Brain microvascular endothelial cell (primary cell): ENCODE measurements around the gene SGO1.

Experiments
- DNase-seq: peaks from one replicate; pipeline ENCODE4 v3.0.0-alpha.2; 2020
- H3K27ac ChIP-seq: fragments of 250-450 bp; sonication (Bioruptor Pico); 2 replicates; pipeline ENCODE4 v1.5.1; 2020; ENCODE audit warnings: mild to moderate bottlenecking, moderate library complexity
- H3K27me3 ChIP-seq: fragments of 250-450 bp; sonication (Bioruptor Pico); replicated peaks from 2 replicates; pipeline ENCODE4 v1.5.1; 2020; ENCODE audit warnings: mild to moderate bottlenecking
- H3K36me3 ChIP-seq: fragments of 250-450 bp; sonication (Bioruptor Pico); replicated peaks from 2 replicates; pipeline ENCODE4 v1.5.1; 2020; ENCODE audit warnings: mild to moderate bottlenecking
- H3K4me3 ChIP-seq: 2 replicates; pipeline ENCODE4 v1.5.1; 2011; ENCODE audit warnings: low read depth, mild to moderate bottlenecking, control low read depth, low read length, moderate library complexity
- in situ Hi-C: cut with HindIII; loops from 2 replicates; pipeline ENCODE4 v1.10.0; 2017; ENCODE audit warnings: low sequenced_read_pairs, low pct_ligation_motif_present
- TF ChIP-seq, protein P1 (sequence below): IDR thresholded peaks from 2 replicates; pipeline ENCODE4 v1.5.1; 2011; ENCODE audit warnings: low read depth, mild to moderate bottlenecking, moderate library complexity, low read length, control low read depth, inconsistent platforms; ENCODE audit errors: missing control alignments

Gene SGO1

DNA sequence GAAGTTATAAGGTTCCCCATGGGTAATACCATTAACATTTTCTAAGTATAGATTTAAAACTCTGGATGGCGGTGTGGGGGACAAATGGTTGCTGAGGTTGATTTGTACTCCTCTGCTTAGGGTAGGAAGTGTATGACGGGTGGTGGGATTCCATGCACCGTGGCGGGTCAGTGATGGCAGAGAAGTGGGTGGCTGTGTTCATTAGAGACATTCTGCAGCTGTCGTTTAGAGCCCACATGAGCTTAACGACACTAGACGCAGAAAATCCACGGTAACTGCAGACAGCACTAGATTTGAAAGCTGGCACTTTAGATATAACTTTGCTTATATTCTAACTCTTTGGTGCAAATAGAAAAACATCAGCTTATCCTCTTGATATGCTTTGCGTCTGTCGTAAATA lies 37.5 kb downstream of the SGO1 start:
- DNase-seq = no peak
- in situ Hi-C loops = no loop called here
- H3K36me3 ChIP-seq = no peaks in the 10 kb centered on the region

DNA sequence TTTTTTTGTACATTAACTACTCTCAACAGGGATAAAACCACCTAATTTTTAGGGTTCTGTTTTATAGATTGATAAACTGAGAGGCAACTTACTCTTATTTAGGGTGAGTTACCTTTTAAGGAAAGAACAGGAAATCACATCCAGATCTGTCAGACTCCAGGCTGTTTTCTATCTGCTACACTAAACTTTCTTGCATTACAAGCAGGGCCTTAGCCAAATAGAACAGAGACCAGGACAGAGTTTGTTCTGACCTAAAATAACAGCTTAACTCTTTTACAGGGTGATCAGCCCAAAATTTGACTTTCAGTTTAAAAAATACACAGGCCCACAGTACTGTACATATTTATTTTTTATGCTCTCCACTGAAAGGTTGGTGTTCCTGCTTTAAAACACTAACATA lies 38.6 kb downstream of the SGO1 start:
- Histone ChIP-seq H3K36me3 (no peaks in the 10 kb centered on the region), H3K27ac (no peak overlapping the region), H3K4me3 (no peak overlapping the region), H3K27me3 (no peaks in the 10 kb centered on the region)
- in situ Hi-C loops = no loop called here
- no peak for DNase-seq
- TF ChIP-seq, protein P1, sequence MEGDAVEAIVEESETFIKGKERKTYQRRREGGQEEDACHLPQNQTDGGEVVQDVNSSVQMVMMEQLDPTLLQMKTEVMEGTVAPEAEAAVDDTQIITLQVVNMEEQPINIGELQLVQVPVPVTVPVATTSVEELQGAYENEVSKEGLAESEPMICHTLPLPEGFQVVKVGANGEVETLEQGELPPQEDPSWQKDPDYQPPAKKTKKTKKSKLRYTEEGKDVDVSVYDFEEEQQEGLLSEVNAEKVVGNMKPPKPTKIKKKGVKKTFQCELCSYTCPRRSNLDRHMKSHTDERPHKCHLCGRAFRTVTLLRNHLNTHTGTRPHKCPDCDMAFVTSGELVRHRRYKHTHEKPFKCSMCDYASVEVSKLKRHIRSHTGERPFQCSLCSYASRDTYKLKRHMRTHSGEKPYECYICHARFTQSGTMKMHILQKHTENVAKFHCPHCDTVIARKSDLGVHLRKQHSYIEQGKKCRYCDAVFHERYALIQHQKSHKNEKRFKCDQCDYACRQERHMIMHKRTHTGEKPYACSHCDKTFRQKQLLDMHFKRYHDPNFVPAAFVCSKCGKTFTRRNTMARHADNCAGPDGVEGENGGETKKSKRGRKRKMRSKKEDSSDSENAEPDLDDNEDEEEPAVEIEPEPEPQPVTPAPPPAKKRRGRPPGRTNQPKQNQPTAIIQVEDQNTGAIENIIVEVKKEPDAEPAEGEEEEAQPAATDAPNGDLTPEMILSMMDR = no peak

More for the DNA sequence above, 37.5 kb downstream of the SGO1 start:
- Histone ChIP-seq H3K27me3 (no peaks in the 10 kb centered on the region), H3K4me3 (no peak overlapping the region), H3K27ac (no peak overlapping the region)
- TF ChIP-seq, protein P1 = no peak

DNA sequence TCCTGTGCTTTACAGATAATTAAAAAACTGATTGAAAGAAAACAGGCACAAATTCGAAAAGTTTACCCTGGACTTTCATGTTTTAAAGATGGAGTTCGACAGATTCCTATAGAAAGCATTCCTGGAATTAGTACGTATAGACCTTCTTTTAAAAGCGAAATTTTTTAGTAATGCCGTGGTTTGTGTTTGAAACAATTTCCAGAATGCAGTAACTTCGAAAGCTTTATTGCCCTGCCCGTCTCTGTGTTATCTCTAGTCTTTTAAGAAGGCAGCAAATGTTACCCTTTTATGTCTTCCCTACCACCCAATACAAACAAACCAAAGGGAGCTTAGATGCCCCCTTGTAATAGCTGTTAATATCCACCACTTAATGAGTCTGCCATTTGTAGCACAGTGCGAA lies 39.7 kb downstream of the SGO1 start:
- H3K27me3 ChIP-seq = no peaks in the 10 kb centered on the region
- H3K4me3 ChIP-seq = no peak overlapping the region
- in situ Hi-C loops = no loop called here
- TF ChIP-seq, protein P1 = no peak
- no peak overlapping the region for H3K27ac ChIP-seq
- no peaks in the 10 kb centered on the region for H3K36me3 ChIP-seq
- no peak for DNase-seq

DNA sequence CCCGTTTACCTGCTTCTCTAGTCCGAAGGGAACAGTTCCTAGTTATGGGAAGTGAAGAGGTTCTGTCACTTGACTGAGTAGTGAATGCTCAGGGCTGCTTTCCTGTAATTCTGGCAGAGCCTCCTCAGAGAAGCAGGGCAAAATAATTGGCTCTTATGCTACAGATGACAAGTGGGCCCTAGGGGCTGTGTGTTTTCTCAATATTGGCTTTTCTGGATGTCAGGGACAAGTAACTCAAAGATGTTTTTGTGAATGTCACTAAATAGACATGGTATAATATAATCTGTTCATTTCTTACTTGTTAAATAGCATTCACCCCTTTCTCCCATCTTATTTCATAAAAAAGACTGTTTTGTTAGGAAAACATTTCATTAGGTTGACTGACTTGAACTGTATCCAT lies 40.1 kb downstream of the SGO1 start:
- Histone ChIP-seq H3K4me3 (no peak overlapping the region), H3K27ac (no peak overlapping the region), H3K36me3 (no peaks in the 10 kb centered on the region), H3K27me3 (no peaks in the 10 kb centered on the region)
- TF ChIP-seq, protein P1 = no peak
- in situ Hi-C loops = no loop called here
- DNase-seq = no peak

DNA sequence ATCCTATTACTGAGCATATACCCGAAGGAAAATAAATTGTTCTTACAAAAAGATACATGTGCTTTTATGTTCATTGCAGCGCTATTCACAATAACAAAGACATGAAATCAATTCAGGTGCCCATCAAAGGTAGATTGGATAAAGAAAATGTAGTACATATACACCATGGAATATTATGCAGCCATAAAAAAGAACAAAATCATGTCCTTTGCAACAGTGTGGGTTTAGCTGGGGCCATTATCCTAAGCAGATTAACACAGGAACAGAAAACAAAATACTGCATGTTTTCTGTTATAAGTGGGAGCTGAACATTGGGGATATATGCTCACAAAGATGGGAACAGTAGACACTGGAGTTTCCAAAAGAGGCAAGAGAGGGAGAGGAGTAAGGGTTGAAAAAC lies 42.5 kb downstream of the SGO1 start:
- Histone ChIP-seq H3K27ac (no peak overlapping the region), H3K4me3 (no peak overlapping the region), H3K36me3 (no peaks in the 10 kb centered on the region), H3K27me3 (no peaks in the 10 kb centered on the region)
- TF ChIP-seq, protein P1 = no peak
- in situ Hi-C loops = no loop called here
- no peak for DNase-seq

DNA sequence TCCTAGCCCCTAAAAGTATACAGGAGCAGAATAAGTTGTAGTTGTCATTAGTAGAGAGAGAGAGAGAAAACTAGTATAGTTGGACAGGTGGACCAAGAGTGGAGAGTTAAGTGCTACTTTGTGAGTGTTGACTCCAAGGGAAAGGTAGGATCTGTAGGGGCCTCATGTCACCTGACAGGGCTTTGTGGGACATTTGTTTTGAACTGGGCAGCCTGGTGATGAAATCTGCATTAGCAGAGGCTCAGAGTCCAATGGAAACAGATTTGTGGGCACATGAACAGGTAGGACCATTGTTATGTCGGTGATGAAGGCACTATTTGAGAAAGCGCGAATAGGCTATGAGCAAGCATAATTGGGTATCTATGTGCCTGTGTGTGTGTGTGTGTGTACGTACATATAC lies 43.5 kb downstream of the SGO1 start:
- TF ChIP-seq, protein P1 = no peak
- in situ Hi-C loops = no loop called here
- no peaks in the 10 kb centered on the region for H3K27me3 ChIP-seq
- H3K27ac ChIP-seq = no peak overlapping the region
- DNase-seq = no peak
- no peak overlapping the region for H3K4me3 ChIP-seq
- H3K36me3 ChIP-seq = no peaks in the 10 kb centered on the region
